ENCODE data around the gene FBXL19. TPM values are rescaled to one million over a fixed set of nuclear protein-coding genes. Genes with fewer than 3 reads are reported as not detected.

The FBXL19 gene
- total and polyA plus RNA-seq, 8 donors = 3.8 to 26.8 (median 6.7) TPM

GRCh38 chr16:30900588-30900987 is 22.8 kb upstream of the FBXL19 start:
- no peaks in the 10 kb centered on the region for H3K9me3 ChIP-seq
- no peak overlapping the region for H3K27ac ChIP-seq
- no peak overlapping the region for H3K4me3 ChIP-seq
- TF ChIP-seq CTCF (IDR thresholded peaks at IDR 0.05) = no peak
- ATAC-seq (no peak), DNase-seq (no peak), FAIRE-seq (no peak)
- intact Hi-C loops (cut with DNase I) = loop anchor here in 1 of 3 donors (10.0 kb wide), 1 partner anchor 66 kb away; no protein-coding TSS in a partner anchor
- H3K27me3 ChIP-seq = no peaks in the 10 kb centered on the region
- no peaks in the 10 kb centered on the region for H3K36me3 ChIP-seq
- WGBS, 2 donors = 97 to 98% methylated on average over 5 of the region's 5 CpGs
- no peaks in the 10 kb centered on the region for H3K4me1 ChIP-seq

DNA sequence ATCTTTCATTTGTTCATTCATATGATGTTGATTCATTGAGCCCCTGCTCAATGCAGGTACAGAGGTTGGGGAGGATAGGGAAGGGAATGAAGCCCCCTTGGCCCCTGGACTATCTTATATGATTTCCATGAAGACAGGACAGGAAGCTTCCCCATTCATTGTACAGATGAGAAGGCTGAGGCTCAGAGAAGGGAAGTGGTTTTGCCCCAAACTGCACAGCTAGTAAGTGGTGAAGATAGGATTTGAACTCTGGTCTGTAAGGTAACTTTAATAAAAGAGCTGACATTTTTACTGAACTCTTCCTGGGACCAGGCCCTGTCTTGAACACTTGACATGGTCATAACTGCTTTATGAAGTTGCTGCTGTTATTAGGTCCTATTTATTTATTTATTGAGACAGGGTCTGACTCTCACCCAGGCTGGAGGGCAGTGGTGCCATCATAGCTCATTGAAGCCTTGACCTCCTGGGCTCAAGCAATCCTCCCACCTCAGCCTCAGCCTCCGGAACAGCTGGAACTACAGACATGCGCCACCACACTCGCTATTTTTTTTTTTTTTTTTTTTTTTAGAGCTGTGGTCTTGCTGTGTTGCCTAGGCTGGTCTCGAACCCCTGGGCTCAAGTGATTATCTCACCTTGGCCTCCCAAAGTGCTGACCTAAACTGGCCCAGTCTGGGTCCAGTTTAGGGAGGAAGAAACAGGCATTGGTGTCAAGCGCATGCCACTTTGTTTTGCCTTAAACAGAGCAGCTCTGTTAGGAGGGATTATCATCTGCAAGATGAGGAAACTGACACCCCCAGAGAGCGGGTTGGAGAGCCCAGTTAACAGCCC is 22.0 kb upstream of the FBXL19 start:
- ATAC-seq = peak in 1 of 4 donors; percentile 1
- H3K36me3 ChIP-seq = no peaks in the 10 kb centered on the region
- no peaks in the 10 kb centered on the region for H3K9me3 ChIP-seq
- H3K27me3 ChIP-seq = no peaks in the 10 kb centered on the region
- H3K4me3 ChIP-seq = peak overlapping the region in 3 of 4 donors; percentile 48 to 57 (median 53)
- peak overlapping the region in 3 of 4 donors; percentile 78 to 90 (median 86) for H3K27ac ChIP-seq
- 29 to 33% methylated on average over 6 of the region's 6 CpGs for WGBS, 2 donors
- DNase-seq = no peak
- FAIRE-seq = no peak
- no peak for TF ChIP-seq CTCF (IDR thresholded peaks at IDR 0.05)
- H3K4me1 ChIP-seq = no peaks in the 10 kb centered on the region
- intact Hi-C loops (cut with DNase I) = loop anchor here in 1 of 3 donors (10.0 kb wide), 1 partner anchor 67 kb away; no protein-coding TSS in a partner anchor

DNA sequence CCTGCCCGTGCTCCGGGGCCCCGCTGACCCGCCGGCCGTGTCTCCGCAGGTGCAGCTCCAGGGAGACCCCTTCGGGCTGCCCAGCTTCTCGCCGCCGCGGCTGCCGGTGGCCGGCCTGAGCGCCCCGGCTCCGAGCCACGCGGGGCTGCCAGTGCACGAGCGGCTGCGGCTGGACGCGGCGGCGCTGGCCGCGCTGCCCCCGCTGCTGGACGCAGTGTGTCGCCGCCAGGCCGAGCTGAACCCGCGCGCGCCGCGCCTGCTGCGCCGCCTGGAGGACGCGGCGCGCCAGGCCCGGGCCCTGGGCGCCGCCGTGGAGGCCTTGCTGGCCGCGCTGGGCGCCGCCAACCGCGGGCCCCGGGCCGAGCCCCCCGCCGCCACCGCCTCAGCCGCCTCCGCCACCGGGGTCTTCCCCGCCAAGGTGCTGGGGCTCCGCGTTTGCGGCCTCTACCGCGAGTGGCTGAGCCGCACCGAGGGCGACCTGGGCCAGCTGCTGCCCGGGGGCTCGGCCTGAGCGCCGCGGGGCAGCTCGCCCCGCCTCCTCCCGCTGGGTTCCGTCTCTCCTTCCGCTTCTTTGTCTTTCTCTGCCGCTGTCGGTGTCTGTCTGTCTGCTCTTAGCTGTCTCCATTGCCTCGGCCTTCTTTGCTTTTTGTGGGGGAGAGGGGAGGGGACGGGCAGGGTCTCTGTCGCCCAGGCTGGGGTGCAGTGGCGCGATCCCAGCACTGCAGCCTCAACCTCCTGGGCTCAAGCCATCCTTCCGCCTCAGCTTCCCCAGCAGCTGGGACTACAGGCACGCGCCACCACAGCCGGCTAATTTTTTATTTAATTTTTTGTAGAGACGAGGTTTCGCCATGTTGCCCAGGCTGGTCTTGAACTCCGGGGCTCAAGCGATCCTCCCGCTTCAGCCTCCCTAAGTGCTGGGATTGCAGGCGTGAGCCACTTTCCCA is 21.1 kb upstream of the FBXL19 start:
- peak overlapping the region; percentile 26 to 57 (median 50) for H3K4me3 ChIP-seq
- no peaks in the 10 kb centered on the region for H3K9me3 ChIP-seq
- no peaks in the 10 kb centered on the region for H3K4me1 ChIP-seq
- DNase-seq (peak; percentile 61 to 92 (median 82)), ATAC-seq (peak; percentile 88 to 96 (median 92)), FAIRE-seq (no peak)
- 9 to 12% methylated on average over 65 to 99 of the region's 99 CpGs for WGBS, 2 donors
- no peaks in the 10 kb centered on the region for H3K27me3 ChIP-seq
- intact Hi-C loops (cut with DNase I) = loop anchor here in 1 of 3 donors (10.0 kb wide), 1 partner anchor 68 kb away; no protein-coding TSS in a partner anchor
- H3K36me3 ChIP-seq = no peaks in the 10 kb centered on the region
- peak overlapping the region; percentile 68 to 90 (median 88) for H3K27ac ChIP-seq
- TF ChIP-seq CTCF (IDR thresholded peaks at IDR 0.05) = peak in 1 of 4 donors; percentile 7

DNA sequence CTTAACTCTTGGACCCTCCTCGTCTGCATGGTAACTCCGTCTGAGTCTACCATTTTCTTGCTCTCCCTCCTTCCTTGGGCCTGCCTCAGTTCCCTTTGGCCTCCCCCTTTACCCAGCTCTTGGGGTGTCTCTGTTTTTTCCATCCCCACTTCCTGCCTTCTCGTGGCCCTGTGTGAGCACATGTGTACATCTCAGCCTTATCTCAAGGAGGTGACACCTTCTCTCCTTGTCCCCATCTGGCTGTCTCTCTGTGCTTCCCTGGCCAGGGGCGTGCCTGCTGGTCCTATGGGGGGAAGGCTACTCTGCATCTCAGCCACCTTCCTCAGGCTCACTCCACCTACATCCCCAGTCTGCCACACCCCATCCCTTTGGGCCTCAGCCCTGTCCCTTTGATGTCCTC is 20.4 kb upstream of the FBXL19 start:
- intact Hi-C loops (cut with DNase I) = loop anchor here in 1 of 3 donors (10.0 kb wide), 1 partner anchor 68 kb away; no protein-coding TSS in a partner anchor
- H3K27ac ChIP-seq = peak overlapping the region in 3 of 4 donors; percentile 85 to 90 (median 90)
- no peaks in the 10 kb centered on the region for H3K27me3 ChIP-seq
- DNase-seq = no peak
- 61 to 75% methylated on average over 4 of the region's 4 CpGs for WGBS, 2 donors
- FAIRE-seq = no peak
- no peak for TF ChIP-seq CTCF (IDR thresholded peaks at IDR 0.05)
- no peaks in the 10 kb centered on the region for H3K36me3 ChIP-seq
- no peaks in the 10 kb centered on the region for H3K4me1 ChIP-seq
- H3K4me3 ChIP-seq = peak overlapping the region in 1 of 4 donors; percentile 57
- peak in 1 of 4 donors; percentile 3 for ATAC-seq
- no peaks in the 10 kb centered on the region for H3K9me3 ChIP-seq

Measured in pancreas (tissue), 10 donors.